GM19239 (cell line): Measurements from ENCODE around the gene HOXA3.
A peak's percentile ranks its signal among the peaks of the same experiment; 100 is the strongest.

Experiments
- DNase-seq: peaks from one replicate; pipeline ENCODE4 v3.0.0; 2011; ENCODE audit warnings: low spot score; ENCODE audit not compliant: insufficient read length
- FAIRE-seq: peaks from 2 replicates; lab custom pipeline; 2011; peaks lifted over from hg19 to GRCh38; lab: Jason Lieb, UNC

The HOXA3 gene

DNA sequence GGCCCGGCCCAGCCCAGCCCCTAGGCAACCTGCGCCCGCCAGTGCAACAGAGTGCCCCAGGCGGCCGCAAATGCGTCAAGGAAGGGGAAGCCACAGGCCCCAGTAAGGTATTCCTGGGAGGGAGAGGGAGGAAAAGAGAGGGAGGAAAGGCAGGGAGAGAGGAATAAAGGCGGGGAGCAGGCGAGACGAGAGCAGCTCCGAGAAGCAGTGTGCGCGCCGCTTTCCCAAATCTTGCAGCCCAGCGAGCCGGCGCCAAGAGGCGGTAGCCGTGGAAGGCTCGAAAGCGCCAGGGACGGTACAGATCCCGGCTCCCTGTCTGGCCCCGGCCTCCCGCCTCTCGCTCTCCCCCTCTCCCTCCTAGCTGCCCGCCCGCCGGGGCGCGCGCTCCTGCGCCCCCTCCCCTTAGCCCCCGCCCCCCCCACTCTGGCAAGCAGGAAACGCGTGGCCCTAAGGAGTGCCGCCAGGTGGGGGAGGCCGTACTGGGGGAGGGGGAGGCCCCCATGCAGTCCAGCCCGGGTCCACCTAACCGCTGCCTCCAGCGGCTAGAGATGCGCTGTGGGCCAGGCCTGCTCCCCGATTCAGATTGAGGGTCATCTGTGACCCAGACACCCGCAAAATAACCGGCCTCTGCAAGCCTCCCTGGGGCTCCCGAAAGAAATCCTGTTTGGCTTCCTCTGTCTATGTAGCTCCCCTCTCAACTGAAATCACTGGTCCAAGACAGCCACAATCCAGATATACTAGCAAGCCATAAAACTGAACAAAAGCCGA lies 17.5 kb upstream of the HOXA3 start:
- FAIRE-seq (no peak), DNase-seq (no peak)

DNA sequence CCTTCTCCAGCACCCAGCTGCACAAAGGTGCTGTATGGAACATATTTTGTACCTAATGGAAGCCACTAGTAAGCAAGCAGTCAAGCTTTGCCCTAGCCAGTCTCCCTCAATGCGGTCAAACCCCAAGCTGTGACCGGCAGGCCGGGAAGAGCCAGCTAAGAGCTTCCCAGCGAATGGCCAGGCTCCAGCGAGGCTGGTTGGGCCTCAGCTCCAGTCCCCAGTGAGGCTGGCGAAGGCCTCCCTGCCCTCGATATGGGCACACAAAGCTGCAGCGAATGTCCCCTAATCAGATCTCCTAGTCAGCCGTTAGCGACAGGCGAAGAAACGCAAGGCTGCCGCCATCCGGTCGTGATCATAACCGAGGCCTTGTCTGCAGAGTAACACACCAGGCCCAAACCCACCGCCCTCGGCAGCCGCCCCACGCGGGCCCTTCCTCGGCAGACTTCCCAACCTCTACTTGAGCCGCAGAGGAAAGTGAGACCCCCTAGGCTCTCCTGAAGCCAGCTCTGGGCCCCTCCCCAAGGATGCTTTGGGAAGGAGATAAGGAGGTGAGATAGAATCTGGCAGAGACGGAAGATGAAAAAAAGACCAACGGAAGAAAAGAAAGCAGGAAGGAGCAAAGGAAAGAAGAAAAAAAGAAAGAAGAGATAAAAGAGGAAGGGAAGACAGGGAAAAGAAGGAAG lies 16.0 kb upstream of the HOXA3 start:
- FAIRE-seq (no peak), DNase-seq (no peak)

DNA sequence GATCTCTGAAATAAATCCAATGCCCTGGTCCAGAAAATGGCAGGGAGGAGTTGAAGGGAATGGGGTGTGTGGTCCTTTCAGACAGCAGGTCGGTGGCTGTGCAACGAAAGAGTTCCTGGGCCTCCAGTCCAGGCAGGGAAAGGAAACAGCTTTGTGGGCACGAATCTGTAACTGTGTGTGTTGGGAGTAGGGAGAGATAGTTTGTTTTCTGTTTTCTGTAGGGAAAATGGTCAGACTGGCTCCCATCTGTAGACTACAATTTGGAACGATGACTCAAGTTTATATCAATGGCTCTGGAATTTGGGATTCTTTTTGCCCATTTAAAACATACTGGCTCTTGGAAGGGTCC lies 15.5 kb upstream of the HOXA3 start:
- FAIRE-seq (no peak), DNase-seq (no peak)

DNA sequence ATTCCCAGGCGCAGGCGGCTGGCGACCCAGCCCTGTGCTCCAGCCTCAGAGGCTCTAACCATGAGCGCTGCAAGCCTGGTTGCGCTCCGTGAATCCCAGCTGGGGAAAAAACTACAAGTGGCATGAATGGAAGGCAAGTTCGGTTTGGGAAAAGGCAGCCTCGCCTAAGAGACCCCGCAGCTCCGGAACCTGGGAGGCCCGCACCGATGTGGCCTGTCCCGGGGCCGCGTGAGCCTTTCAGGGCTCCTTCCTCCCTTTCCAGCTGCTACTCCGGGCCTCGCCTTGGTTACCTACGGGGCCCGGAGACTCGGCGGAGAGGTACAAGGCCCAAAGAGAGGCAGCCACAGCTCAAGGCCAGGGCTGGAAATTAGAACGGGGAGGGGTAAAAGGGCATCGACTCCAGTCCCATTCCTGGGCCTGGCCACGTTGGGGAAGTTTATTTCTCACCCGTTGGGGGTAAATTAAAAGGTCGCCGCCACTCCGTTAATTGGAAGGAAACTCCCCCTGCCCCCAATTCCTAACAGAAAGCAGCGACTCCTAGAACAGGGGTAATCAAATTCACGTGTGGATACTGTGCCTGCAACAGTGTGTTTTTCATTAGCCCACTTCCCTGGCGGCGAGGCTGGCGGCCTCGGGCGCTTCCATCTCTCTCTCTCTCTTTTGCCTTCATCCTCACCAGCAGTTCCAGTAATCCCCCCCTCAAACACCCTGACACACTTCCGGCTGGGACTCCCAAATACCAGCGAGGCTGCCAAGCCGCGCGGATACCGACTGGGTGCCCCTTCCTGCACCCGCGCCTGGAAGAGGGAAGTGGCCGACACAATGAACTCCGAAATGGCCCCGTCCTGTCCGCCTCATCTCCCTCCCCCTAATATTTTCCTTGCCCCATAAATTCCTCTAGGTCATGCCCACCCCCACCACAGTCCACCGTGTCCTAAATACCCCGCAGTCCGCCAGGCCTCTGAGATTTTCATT lies 14.4 kb upstream of the HOXA3 start:
- DNase-seq (no peak), FAIRE-seq (no peak)

DNA sequence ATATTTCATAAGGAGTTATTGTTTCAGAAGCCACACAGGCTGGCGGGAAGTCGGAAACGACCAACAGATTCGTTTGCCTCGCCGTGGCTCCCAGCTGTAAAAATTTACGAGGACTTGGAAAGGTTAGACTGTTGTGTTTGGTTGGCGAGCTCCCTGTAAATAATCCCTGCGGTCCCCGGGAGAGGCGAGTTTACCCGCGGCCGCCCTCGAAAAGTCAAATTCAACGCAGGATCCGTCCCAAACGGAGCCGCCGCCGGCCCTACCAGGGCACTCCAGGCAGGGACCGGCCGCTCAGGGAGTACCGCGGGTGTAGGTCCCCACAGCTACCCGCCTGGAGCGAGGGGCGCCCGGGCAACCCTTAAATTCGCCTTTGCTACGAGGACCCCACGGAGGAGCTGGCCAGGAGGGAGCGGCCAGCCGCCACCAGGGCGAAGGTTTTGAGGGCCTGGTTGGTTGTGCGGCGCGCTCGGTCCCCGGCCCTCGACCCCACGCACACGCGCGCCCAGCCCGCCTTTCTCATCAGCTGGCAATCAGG lies 13.7 kb upstream of the HOXA3 start:
- no peak for FAIRE-seq

DNA sequence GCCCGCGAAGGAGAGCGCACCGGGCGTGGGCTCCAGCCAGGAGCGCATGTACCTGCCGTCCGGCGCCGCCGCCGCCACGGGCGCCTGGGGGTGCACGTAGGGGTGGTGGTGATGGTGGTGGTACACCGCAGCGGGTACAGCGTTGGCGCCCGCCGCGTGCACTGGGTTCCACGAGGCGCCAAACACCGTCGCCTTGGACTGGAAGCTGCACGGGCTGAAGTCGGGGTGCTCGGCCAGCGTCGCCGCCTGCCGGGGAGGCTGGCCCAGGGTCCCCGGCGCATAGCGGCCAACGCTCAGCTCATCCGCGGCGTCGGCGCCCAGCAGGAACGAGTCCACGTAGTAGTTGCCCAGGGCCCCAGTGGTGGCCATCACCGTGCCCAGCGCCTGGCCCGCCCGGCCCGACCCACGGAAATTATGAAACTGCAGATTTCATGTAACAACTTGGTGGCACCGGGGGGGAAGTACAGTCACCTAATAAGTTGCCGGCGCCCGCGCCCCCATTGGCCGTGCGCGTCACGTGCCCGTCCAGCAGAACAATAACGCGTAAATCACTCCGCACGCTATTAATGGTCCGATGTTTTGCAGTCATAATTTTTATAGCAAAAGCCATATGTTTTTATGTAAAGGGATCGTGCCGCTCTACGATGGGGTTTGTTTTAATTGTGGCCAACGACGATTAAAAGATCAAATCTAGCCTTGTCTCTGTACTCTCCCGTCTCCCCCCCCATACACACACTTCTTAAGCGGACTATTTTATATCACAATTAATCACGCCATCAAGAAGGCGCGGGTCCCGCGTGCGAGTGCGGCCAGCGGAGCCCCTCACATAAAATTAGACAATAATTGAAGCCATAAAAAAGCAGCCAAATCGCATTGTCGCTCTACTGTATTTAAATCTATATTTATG lies 13.0 kb upstream of the HOXA3 start, which contains the start of gene HOXA9:
TSS of gene HOXA9 (minus strand) at position 449 of the 907 bp plus-strand sequence. CDS start at position 369, 80 bp downstream.
- FAIRE-seq (no peak), DNase-seq (no peak)

More for the DNA sequence above, 13.7 kb upstream of the HOXA3 start:
- no peak for DNase-seq

DNA sequence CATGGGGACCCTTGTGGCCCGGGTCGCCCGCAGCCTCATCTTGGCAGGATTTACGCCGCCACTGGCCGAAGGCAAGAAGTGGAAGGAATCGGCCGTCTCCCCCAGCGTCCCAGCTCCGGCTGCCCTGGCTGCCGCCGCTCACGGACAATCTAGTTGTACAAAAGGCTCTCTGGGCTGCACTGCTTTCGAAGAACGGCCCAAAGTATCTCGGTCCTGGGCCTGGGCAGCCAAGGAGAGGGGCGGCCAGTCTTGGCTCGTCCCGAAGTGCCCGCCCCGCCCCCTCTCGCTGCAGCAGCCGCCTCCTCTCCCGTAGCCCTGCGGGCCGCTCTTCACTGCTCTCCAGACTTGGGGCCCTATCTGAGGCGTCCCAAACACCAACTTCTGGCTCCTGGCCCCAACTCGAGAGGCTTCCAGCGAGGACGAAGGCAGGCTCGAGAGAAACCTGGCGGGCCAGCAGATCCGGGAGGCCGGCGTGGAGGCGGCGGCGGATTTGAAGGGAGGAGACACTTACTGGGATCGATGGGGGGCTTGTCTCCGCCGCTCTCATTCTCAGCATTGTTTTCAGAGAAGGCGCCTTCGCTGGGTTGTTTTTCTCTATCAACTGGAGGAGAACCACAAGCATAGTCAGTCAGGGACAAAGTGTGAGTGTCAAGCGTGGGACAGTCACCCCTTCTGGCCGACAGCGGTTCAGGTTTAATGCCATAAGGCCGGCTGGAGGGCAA lies 12.1 kb upstream of the HOXA3 start:
- no peak for FAIRE-seq
- no peak for DNase-seq

DNA sequence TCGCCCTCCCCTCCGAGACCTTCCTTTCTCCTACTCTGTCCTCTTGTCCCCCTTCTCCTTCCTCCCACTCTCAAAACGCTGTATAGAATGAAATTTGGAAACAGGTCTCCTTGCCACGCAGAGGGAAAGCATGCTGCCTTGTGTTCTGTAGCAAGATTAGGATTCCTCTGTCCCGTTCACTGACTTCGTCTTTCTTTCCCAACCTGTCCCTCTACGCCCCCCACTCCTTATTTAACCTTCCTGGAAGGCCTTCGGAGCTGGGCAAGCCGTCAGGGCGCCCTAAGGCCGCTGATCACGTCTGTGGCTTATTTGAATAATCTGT lies 11.6 kb upstream of the HOXA3 start:
- DNase-seq (no peak), FAIRE-seq (no peak)

DNA sequence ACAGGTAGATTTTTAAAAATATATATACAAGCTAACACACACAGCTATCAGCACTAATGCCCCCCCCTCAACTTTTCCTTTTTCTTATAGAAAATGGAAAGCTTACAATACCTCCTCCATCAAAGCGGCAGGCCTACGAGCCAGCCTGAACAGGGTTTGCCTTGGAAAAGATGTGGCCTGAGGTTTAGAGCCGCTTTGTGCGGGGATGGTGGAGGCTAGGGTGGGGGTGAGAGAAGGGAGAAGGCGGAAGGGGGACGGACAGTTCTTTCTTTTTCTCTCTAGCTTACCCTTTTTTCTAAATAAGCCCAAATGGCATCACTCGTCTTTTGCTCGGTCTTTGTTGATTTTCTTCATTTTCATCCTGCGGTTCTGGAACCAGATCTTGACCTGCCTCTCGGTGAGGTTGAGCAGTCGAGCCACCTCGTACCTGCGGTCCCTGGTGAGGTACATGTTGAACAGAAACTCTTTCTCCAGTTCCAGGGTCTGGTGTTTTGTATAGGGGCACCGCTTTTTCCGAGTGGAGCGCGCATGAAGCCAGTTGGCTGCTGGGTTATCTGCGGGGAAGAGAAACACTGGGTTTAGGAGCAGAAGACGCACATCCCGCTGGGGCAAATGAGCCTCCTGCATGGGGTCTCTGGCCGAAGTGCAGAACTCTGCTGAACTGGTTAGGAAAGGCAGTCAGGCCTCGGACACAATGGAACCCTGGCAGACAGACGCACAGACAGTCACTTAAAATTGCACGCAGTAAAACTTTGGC lies 11.1 kb upstream of the HOXA3 start:
- no peak for FAIRE-seq

DNA sequence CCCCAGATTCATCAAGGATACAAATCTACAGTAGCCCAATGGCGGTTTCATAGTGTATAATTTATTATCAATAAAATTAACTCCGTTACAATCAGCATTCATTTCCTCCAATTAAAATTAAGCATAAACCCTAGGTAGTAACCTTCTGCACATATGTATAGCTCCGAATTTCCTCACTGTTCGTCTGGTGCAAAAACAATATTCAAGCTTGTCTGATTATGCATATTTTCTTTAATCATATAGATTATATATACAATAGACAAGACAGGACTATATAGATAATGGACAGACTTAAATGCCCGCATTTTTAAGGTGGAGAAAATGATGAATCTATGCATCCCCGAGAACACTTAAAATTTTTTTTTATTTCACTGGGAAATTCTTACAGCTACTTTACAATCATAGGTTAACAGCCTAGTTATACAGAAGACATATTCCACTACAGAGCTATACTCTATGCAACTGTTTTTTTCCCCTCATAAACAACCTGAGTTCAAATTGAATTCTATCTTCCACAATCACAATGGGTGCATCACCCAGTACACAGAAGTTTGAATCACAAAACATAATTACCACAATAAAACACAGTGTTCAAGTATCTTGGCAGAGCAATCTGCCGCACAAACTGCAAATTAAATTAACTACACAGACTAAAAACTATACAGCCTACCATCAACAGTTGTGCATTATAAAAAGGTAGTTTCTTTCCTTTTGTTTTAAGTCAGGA lies 10.3 kb upstream of the HOXA3 start:
- DNase-seq (no peak), FAIRE-seq (no peak)

More for the DNA sequence above, 11.1 kb upstream of the HOXA3 start:
- no peak for DNase-seq

DNA sequence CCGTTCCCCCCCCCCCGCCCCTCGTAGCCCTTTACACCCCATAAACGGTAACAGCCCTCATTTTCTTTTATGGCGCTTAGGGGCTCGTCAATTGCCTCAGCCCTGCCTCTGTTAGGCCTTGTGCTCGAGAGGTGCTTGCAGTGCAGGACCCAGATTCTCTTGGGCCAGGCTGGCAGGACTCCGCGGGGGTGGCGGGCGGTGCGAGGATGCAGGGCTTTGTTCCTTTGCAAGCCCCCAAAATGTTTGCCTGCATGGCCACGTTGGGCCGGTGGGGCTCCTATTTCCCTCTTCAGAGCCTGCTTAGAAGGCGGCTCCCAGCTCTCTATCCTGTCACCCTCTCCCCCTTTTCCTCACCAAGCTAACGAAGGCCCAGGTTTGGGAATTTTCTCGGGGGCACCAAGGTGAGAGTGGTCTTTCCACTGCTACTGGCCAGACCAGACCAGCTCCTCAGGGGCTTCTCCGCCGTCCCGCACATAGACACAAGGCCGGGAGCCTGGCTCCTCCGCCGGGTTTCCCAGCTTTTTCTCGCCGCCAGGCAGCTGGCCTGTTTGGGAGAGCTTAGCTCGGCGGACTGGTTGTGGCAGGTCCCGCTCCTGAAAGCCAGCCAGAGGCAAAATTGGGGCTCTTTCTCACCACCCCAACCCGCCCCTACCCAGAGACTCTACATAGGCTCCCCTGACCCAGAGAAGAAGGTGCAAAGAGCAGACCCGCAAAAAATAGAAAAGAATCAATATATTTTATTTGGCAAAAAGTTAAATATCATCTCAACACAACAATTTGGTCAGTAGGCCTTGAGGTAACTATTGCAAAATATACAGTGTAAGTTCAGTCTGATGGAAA lies 9.6 kb upstream of the HOXA3 start:
- FAIRE-seq (no peak), DNase-seq (no peak)

DNA sequence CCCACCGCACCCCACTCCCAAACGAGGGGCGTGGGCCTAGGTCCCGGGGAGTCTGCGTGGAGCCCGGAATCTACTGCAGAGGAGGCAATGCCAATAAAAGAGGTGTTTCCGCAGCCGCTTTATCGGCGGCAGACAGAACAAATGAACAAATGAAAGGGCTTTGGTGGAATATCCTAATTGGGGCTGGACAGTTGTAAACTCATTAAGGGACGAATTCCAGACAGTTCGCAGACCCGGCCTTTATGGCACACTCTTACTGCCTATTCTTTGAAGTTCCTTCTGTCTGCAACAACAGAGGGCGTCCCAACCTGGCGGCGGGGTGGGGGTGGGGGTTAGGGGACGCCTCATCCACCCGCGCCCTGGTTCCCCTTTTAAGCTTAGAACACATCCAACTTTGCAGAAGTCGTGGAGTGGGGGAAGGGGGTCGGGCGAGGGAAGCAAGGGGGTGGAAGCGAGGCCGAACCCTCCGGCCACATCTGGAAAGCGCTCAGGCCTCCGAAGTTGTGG lies 8.9 kb upstream of the HOXA3 start:
- DNase-seq (no peak), FAIRE-seq (no peak)

DNA sequence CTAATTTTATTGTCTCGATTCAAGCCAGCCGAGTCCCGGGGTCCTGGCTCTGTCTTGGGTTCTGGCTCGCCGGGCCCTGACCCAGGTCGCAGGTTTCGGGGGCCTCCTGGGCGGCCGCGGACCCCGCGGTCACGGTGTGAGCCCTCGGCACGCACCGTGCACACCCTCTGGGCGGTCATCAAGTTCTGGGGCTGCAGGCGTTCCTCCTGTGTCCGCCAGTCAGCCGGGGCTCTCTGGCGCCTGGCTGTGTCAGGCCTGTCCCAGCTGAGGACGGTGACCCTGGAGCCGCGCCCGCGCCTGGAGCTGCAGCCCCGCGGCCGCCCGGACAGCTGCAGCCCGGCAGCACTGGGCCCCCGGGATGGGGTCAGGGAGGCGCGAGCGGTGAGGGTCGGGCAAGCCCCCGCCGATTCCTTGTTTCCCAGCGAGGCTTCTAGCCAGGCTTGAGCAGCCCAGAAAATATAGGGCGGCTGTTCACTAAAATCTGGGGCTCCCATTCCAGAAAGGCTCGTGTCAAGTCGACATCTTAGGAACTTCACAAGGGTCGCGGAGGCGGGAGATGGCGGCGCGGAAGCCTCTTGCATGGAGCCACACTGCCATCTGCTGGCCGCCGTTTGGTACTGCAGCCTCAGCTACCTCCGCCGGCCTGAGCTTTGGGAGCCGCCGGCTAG lies 8.3 kb upstream of the HOXA3 start:
- FAIRE-seq: peak; percentile 90

DNA sequence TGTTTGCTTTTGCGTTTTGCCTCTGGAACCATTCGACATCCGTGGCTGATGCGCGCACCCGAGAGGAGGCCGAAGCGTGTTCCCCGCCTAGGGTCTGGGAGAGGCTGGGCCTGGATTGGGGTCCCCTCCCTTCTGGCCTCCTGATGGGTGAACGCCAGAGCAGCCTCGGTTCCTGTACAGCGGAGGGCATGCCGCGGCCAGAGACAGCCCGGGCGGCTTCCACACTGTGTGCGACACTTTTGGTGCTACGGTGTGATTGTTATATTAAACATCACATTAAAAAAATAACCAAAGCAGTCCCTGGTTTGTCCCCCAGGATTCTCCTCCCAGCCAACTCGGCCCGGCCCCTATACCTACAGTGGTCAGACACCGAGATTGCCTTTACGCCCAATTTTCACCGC lies 7.8 kb upstream of the HOXA3 start:
- DNase-seq (no peak), FAIRE-seq (no peak)

More for the DNA sequence above, 8.3 kb upstream of the HOXA3 start:
- peak; percentile 91 for DNase-seq

DNA sequence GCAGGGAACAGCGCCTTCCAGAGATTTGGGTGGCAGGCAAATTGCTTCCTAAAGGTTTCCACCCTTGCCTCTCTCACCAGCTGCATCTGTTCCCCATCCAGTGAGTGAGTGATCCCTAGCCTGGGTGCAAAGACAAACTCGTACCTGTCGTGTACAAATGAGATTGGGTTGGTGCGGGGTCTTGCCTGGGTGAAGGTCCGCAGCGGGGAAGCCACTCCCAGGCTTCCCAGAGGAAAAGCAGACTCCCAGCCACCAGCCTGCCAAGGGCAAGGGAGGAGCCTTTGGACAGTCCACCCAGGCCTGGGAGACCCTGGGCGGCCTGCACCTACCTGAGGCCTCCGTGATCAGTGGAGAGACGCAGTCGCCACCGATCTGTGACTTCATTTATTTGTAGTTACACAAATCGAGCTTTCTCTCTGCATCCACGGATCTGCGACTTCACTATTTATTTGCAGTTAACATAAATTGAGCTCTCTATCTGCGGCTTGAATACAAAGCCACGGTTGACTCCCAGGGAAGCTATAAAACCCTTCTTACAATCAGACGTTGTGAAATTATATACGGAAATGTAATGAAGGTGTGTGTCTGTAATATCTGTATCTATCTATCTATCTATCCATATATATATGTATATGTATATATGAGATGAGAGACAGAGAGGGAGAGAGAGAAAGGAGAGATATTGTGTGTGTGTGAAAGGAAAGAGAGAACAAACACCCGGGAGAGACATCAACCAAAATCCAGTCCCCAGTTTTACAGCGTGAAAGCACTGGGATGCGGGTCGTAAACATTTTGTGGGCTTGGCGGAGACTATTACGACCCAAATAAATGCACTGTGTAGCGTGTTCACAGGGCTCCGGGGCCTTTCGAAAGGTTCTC lies 7.1 kb upstream of the HOXA3 start:
- FAIRE-seq (no peak), DNase-seq (no peak)
